ENCODE data around the gene FBXW4. TPM values are rescaled to one million over a fixed set of nuclear protein-coding genes. Genes with fewer than 3 reads are reported as not detected.

FBXW4 gene
- total RNA-seq, 2 experiments from 2014 or later = 43.1 to 60.9 TPM

DNA sequence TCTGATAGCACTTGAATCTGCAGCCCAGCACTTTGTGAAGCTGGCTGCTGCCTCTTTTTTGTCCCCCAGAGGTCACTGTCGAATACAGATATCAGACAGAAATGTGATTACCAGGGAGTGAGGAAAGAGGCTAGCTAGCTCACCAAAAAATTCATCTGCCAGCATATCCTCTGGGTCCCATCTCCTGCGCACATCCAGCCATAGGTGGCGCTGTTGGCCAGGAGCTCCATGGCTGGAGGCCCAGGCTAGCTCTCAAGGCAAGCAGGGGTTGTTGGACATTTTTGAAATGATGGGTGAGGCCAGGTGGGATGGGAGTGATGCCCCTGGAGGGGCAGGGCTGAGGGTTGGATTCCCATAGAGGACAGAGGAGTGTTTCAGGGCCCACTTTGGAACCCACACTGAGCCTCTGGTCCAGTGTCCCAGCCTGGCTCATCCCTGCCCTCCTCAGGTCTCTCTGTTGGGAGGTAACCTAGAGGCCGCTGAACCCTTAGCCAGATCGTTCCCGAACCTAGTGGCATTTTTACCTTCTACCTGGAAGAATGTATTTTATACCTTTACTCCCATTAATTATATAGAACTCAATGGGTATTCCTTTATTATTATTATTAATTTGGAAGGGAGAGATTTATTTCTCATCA is 92.1 kb downstream of the FBXW4 start:
- intact Hi-C loops (cut with micrococcal nuclease; ENCODE audit: unreplicated experiment) = loop anchor here (1.0 kb wide), 2 partner anchors 91 to 178 kb away; no protein-coding TSS in a partner anchor

DNA sequence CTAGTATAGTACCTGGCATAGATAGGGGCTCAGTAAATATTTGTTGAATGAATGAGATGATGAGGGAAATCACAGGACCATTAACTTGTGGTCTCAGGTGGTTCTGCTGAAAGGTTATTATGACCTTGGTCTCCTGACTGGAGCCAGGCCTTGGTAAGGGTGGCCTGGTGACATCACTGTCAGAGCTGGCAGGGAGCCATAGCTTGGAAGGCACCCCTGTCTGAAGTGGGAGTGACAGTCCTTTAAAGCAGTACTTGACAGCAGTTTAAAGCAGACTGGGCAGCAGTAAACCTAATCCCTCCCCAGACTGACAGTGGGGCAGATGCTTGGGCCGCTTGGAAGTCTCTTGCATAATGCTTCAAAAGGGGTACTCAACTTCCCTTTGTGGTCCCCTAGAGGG is 93.4 kb downstream of the FBXW4 start:
- no peak overlapping the region for H3K4me3 ChIP-seq (ENCODE audit: low read depth, low read length, poor library complexity, severe bottlenecking)

More for the DNA sequence above, 92.1 kb downstream of the FBXW4 start:
- Histone ChIP-seq H3K4me2 (ENCODE audit: low read length) (no peak overlapping the region), H3K27ac (ENCODE audit: low read depth, low read length, poor library complexity, severe bottlenecking) (no peak overlapping the region), H3K79me2 (ENCODE audit: insufficient read depth, low read depth, low read length) (no peaks in the 10 kb centered on the region), H3K9me2 (ENCODE audit: insufficient read depth, low read length) (no peaks in the 10 kb centered on the region), H3K4me1 (ENCODE audit: insufficient read depth, low read length, poor library complexity, severe bottlenecking) (no peaks in the 10 kb centered on the region), H3K36me3 (ENCODE audit: insufficient read depth, low read length) (peaks cover 4% of the 10 kb centered on the region; the same call in 1 of the 2 replicates), H3K9me3 (ENCODE audit: low read length) (no peaks in the 10 kb centered on the region), H2AFZ (ENCODE audit: low read length) (no peak overlapping the region), H3K4me3 (ENCODE audit: low read depth, low read length, poor library complexity, severe bottlenecking) (no peak overlapping the region), H4K20me1 (ENCODE audit: insufficient read depth, low read length) (no peaks in the 10 kb centered on the region)
- ChIA-PET CTCF (ENCODE audit: unreplicated experiment) (interaction anchor here (0.5 to 1.7 kb wide), 7 partner anchors 13 to 292 kb away, joined by 3 to 20 read pairs (median 5); partner anchors contain the start of genes DPCD and POLL), POLR2A (interaction anchor here (0.5 to 1.1 kb wide), 5 partner anchors 13 to 213 kb away, joined by 3 to 8 read pairs (median 4); no protein-coding TSS in a partner anchor)
- TF ChIP-seq EZH2phosphoT487 (IDR thresholded peaks at IDR 0.05; ENCODE audit: borderline replicate concordance, low read depth, low read length) = no peak
- TF ChIP-seq, protein P1, sequence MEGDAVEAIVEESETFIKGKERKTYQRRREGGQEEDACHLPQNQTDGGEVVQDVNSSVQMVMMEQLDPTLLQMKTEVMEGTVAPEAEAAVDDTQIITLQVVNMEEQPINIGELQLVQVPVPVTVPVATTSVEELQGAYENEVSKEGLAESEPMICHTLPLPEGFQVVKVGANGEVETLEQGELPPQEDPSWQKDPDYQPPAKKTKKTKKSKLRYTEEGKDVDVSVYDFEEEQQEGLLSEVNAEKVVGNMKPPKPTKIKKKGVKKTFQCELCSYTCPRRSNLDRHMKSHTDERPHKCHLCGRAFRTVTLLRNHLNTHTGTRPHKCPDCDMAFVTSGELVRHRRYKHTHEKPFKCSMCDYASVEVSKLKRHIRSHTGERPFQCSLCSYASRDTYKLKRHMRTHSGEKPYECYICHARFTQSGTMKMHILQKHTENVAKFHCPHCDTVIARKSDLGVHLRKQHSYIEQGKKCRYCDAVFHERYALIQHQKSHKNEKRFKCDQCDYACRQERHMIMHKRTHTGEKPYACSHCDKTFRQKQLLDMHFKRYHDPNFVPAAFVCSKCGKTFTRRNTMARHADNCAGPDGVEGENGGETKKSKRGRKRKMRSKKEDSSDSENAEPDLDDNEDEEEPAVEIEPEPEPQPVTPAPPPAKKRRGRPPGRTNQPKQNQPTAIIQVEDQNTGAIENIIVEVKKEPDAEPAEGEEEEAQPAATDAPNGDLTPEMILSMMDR (conservative IDR thresholded peaks at IDR 0.05; ENCODE audit: low read length) = peak; percentile 99
- DNase-seq (ENCODE audit: low spot score) = peak; percentile 90
- BruUV-seq (replicated peaks) = no TSS peak

More for the DNA sequence above, 93.4 kb downstream of the FBXW4 start:
- TF ChIP-seq, protein P1 (conservative IDR thresholded peaks at IDR 0.05; ENCODE audit: low read length) = no peak
- TF ChIP-seq EZH2phosphoT487 (IDR thresholded peaks at IDR 0.05; ENCODE audit: borderline replicate concordance, low read depth, low read length) = no peak
- Histone ChIP-seq H2AFZ (ENCODE audit: low read length) (no peak overlapping the region), H4K20me1 (ENCODE audit: insufficient read depth, low read length) (no peaks in the 10 kb centered on the region), H3K4me2 (ENCODE audit: low read length) (no peak overlapping the region), H3K36me3 (ENCODE audit: insufficient read depth, low read length) (peaks cover under 1% of the 10 kb centered on the region; the same call in 1 of the 2 replicates), H3K79me2 (ENCODE audit: insufficient read depth, low read depth, low read length) (no peaks in the 10 kb centered on the region), H3K9me2 (ENCODE audit: insufficient read depth, low read length) (no peaks in the 10 kb centered on the region), H3K27ac (ENCODE audit: low read depth, low read length, poor library complexity, severe bottlenecking) (no peak overlapping the region), H3K4me1 (ENCODE audit: insufficient read depth, low read length, poor library complexity, severe bottlenecking) (no peaks in the 10 kb centered on the region), H3K9me3 (ENCODE audit: low read length) (no peaks in the 10 kb centered on the region)
- intact Hi-C loops (cut with micrococcal nuclease; ENCODE audit: unreplicated experiment) = no loop called here
- DNase-seq (ENCODE audit: low spot score) = no peak
- no TSS peak for BruUV-seq (replicated peaks)
- CTCF ChIA-PET (ENCODE audit: unreplicated experiment) = interaction anchor here (1.5 to 1.7 kb wide), 3 partner anchors 167 to 180 kb away, joined by 3 to 20 read pairs (median 7); no protein-coding TSS in a partner anchor
- POLR2A ChIA-PET = no interaction called here
